Measurements from ENCODE around the gene PAQR4.
A peak's percentile ranks its signal among the peaks of the same experiment; 100 is the strongest.

Gene PAQR4

DNA sequence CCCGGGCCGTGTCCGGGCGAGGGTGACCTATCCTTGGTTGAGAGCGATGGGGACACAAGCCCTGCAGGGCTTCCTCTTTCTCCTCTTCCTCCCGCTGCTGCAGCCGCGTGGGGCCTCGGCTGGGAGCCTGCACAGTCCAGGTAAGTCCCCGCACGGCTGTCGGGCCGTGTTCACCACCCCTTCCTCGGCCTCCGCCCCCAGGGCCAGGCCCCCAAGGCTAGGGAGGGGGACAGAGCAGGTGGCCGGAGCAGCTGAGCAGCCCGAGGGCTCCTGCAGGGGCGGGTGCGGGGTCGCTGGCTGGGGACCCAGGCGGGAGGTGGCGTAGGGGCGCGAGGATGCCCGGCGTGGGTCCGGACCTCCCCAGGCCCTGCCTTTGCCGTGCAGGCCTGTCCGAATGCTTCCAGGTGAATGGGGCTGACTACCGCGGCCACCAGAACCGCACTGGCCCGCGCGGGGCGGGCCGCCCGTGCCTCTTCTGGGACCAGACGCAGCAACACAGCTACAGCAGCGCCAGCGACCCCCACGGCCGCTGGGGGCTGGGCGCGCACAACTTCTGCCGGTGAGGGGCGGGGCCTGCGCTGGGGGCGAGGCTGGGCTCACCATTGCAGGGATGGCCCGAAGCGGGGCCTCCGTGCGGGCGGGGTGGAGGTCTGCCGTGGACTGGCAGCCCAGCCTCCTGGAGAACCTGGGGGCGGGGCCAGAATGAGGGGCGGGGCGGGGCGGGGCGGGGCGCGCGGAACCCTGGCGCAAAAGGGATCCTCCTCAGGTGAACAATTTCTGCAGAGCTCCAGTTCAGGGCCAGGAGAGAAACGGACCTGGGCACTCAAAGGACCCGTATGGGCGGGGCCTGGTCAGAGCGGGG, 4.4 kb upstream of the PAQR4 start:
- DNase-seq: no peak

- DNase-seq: no peak
Observed at GRCh38 chr16:2966043-2966807, 2.9 kb upstream of the PAQR4 start.

DNA sequence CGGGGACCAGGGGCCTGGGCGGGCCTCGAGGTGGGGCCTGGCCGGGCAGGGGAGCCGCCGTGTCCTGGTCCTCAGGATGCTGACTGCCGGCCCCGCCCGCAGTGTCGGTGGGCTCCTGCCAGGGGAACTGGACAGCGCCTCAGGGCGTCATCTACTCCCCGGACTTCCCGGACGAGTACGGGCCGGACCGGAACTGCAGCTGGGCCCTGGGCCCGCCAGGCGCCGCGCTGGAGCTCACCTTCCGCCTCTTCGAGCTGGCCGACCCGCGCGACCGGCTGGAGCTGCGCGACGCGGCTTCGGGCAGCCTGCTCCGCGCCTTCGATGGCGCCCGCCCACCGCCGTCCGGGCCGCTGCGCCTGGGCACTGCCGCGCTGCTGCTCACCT, 2.3 kb upstream of the PAQR4 start:
- no peak for DNase-seq

- no peak for DNase-seq
Observed at GRCh38 chr16:2967211-2967631, 1.9 kb upstream of the PAQR4 start.

DNA sequence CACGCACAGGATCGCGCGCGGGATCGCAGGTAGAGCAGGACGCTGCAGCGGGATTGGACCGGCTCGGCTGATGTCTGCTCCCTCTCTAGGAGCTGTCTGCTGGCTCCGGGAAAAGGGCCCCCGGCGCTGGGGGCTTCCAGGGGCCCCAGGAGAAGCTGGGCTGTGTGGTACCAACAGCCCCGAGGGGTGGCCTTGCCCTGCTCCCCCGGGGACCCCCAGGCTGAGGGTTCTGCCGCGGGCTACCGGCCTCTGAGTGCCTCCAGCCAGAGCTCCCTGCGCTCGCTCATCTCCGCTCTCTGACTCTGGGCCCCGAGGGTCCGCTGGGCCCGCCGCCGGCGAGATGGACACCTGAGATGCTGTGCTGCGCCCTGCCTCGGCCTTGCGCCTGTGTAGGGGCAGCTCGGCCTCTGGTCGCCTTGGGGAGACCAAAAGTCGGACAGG, 1.4 kb upstream of the PAQR4 start:
- no peak for DNase-seq

DNA sequence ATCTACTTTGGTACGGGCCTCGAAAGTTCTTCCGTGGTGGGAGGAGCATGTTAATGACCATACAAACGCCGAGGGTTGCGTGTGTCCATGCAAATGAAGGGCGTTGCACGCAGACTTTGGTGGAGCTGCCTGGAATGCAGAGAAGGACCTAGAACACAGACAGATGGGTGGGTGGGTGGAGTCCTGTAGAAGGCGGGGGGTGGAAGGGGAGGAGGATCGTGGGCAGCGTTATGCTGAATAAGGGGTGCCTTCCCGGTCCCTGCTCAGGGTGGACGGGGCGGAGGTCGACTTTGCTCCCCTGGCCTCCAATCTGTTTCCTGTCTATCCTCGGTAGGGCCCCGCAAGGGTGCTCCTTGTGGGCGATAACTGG, 795 bp upstream of the PAQR4 start:
- DNase-seq: no peak

DNA sequence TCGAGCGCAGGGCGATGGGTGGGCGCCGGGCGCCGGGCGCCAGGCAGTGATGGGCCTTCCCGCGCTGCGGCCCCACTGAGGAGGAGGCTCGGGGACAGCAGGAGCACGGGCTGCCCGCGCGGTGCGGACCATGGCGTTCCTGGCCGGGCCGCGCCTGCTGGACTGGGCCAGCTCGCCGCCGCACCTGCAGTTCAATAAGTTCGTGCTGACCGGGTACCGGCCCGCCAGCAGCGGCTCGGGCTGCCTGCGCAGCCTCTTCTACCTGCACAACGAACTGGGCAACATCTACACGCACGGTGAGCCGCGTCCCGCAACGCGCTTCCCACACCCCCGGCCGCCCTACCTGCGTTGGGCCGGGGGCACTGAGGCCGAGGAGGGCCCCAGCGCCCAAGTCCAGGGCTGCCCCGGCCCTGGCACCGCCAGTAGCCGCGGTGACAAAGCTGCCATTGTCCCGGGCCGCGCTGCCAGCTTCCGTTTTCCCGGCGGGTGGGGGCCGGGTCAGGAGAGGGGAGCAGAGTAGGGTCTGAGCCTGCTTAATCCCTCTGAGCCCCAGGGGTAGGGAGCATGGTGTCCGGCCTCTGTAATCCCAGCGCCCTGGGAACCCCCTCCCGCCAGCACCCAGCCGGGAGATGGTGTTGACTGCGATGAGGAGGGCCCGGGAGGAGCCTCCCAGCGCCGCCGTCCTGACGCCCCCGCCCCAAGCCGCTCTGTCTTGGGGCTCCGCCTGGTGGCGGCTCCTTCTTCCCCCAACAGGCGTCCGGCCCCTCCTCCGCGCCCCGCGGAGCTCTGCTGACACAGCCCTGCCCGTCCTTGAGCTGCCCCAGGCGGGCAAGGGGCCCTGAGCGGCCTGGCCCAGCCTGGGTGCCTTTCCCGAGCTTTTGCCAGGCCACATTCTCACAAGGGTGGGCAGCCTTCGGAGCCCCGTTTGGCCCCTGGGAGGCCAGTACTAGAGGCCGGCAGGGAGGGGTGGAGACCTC, 685 bp downstream of the PAQR4 start:
- DNase-seq: peak in 46 of 58 donors; percentile 27 to 83 (median 65)

DNA sequence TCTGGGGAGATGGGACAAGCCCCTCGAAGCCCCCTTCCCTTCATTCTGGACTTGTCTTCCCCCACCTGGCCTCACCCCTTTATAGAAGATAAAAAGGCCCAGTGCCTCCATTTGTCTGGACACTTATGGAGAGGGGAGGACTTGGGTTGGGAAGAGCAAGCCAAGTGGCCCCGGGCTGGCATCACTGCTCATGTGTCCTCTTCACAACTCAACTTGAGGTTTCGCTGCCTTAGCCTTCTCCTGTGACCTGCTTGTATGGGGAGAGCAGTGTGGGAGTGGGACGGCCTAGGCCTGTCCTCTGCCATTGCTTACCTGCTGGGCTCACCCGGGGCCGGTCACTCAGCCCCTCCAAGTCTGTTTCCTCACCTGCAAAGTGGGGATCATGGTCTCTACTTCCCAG, 1.4 kb downstream of the PAQR4 start:
- DNase-seq: no peak

- DNase-seq: no peak
Observed at GRCh38 chr16:2971134-2971984, 2.2 kb downstream of the PAQR4 start.

GRCh38 chr16:2971985-2972784, 3.0 kb downstream of the PAQR4 start:
- peak in 4 of 58 donors; percentile 12 to 21 (median 18) for DNase-seq

DNA sequence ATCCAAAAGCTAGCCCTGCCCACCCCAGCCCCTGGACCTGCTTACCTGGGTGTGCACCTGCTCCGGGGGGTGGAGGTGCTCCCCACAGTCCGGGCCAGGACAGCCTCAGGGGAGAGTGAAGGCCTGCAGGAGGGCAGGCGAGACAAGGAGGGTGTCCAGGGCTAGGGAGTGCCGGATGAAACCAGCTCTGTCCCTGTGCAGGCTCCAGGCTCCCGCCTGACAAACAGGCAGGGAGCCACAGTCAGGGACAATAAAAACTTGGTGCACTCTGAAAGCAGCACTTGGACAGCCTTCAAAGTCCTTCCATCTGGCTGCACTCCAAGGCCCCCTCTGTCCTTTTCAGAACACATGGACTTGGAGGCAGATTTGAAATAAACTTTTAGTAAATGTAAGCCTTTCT, 3.9 kb downstream of the PAQR4 start:
- peak in 43 of 58 donors; percentile 13 to 81 (median 46) for DNase-seq

GRCh38 chr16:2973605-2974318, 4.6 kb downstream of the PAQR4 start:
- DNase-seq: peak in 17 of 58 donors; percentile 13 to 75 (median 32)

DNA sequence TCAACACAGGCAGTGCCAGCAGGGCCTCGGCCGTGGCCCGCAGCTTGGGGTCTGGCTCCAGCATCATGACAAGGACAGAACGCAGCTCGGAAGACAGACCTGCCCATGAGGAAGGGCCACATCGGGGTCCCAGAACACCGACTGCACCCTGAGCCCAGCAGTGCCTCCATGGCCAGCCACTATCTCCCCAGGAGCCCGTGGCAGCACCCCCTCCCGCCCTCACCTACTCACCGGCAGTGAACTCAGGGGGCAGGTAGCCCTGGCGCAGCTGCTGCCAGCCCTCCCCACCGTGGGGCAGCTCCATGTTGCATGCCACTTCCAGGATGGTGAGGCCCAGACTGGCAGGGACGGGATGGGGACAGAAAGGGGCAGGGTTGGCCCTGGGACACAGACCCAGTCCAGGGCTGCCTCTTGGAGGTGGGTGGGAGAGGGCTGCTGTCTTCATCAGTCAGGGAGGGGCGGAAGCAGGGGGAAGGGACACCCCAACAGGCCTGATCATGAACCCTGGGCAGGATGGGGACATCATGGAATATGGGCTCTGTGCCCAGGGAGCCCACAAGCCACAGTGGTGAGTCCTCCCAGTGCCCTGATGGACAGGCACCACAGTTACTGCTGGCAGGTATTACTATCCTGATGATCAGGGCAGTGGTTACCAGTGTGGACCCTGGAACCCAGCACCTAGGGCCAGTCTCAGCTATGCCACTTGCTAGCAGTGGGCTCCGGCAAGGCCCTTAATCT, 5.3 kb downstream of the PAQR4 start:
- no peak for DNase-seq

GRCh38 chr16:2975161-2975795, 6.1 kb downstream of the PAQR4 start:
- no peak for DNase-seq

DNA sequence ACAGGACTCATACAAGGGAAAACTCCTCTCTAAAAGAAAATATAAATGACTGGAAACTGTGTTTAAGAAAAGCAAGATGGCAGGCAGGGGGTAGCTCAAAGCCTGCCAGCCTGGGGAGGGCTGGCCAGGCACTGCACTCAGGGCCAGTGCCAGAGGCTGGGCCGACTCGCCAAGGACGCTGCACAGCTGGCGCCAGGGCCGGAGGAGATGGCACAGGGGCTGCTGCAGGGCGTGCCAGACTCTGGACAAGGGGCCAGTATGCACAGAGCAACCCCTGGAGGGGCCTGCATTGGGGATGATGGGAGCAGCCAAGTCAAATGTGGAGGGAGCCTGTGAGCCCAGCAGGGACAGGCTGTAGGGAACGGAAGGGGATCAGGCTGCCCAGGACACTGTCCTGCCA, 7.1 kb downstream of the PAQR4 start:
- peak in 12 of 58 donors; percentile 3 to 43 (median 24) for DNase-seq

GRCh38 chr16:2976673-2977072, 7.5 kb downstream of the PAQR4 start:
- DNase-seq: no peak

DNA sequence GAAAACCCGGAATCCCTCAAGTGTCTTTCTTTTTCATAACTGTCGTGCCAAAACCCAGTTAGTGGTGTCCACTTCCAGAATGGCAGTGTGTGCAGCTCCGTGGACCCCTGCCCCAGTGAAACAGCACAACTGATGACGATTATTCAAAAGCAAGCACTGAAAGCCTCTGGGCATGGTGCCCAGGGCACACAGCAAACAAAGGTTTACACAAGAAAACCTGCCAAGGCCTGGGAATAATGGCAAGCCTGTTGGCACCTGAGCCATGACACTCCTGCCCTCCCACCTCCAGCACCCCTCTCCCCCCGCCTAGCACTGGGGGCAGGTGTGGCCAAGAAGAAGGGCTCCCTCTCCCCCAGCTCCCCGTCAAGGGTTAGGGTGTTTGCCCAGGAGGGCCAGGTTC, 8.3 kb downstream of the PAQR4 start:
- DNase-seq: peak in 31 of 58 donors; percentile 12 to 76 (median 41)
